ENCODE results near the gene RALGDS.
A peak's percentile ranks its signal among the peaks of the same experiment; 100 is the strongest.

The RALGDS gene

DNA sequence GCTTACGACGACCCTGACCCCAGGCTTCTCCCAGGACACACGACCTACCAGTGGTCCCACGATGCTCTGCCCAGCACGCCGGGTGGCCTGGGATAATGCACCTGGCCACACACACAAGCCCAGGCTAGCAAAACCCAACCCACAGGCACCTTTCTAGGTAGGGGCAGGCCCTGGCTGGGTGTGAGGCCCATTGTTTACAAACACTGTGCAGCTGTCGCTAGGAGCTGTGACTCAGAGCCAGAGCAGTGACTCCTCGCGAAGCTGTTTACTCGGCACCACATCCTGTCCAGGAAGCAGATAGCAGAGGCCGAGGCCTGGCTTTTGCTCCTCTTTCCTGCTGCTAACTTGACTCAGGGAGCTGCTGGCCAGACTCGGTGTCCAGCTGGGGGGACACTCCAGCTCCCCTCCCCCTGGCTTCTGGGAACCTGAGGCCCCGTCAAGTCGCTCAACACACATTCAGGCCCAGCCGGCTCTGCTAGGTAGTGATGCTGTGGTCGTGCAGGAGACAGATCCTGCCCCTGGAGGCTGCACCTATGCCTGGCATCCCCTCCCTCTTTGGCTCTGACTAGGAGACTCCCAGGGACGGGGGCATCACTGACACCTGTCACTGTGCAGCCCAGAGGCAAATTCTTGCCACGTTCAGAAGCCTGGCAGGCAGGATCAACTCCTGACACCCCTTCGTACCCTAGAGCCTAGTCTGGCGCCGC lies 12.8 kb upstream of the RALGDS start:
- DNase-seq = peak; percentile 22

DNA sequence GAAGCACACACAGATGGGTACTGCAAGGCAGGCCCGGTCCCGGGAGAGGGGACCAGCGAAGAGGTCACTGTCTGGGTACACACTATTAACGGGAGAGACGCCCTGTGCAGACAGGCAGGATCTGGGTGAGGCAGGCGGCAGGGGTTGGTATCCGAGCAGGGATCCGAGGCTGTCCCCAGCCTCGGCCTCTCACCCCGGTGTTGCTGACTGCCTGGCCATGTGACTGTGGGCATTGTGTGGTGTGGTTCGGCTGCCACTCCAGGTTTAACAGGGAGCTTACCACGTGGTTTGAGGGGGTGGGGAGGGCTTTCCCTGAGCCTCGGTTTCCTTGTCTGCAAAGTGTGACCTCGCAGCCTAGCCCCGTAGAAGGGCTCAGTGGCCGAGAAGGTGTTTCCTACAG lies 11.1 kb upstream of the RALGDS start:
- DNase-seq = no peak

DNA sequence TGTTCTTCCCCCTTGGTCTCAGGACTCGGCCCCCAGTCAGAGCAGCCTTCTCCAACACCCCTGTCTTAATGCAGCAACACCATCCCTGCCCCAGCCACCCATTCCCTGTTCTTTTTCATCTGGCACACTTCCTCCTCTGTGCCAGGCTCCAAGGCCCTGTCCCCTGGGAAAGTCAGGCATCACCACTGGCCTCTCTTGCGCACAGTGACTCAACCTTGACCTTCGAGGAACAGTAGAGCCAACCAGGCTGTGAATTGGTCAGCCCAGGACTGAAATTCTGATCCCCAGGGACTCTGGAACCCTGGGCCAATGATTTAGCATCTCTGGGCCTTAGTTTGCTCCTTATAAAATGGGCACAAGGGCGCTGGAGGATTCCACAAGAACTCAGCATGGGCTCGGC lies 10.5 kb upstream of the RALGDS start:
- DNase-seq = no peak

DNA sequence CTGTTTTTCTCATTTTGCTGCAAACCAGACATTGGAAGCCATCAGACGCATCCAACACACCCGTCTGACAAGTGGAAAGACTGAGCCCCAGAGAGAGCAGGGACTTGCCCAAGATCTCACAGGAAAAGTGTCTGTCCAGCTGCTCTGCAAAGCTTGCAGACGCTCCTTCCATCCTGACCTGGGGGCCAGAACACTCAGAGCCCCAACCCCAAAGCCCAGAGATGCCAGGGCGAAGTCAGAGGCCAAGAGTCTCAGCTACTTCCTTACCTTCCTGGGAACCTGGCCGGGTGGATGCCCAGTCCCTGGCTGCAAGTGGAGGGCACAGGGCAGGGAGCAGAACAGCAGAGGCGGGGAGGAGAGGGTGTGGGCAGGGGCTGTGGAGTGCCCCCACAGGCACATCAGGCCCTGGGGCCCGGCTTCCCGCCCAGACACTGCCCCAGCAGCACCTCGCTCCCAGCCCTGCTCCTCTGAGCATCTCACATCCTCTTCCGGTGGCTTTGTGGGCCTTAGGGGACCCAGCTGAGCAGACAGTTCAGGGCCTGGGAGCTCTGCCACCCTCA lies 9.7 kb upstream of the RALGDS start:
- DNase-seq = no peak

DNA sequence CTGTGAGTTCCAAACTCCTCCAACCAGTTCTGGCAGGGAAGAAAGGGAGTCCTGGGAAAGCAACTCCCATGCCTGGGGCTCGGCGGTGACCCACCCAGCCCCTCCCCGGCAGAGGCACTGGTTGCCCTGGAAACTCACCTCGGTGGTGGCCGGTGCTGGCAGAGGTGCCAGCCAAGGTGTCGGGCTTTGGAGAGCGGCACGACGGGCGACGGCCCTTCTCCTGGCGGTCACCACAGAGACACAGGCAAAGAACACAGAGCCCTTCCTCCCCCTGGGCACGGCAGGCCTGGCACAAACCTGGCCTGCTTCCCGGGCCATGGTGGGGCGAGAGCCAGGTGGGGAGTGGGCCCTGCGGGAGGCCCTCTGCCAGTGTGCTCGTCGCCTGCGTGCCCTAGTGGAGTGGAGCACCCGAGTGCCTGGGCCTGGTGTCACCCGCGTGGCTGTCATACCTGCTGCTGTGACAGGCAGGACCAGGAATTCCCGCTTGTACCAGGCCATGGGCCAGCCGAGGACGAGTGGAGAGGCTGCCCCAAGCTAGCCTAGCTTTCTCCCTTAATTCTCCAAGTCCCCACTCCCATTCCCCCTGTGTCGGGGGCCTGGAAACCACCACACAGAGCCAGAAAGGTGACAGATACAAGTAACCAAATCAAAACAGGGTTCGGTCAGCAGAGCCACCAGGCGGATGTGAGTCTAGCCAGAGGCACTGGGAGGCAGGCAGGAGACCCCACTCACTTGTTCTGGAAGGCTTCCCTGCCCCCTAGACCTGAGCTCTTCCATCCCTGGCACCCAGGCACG lies 8.2 kb upstream of the RALGDS start:
- DNase-seq = no peak

DNA sequence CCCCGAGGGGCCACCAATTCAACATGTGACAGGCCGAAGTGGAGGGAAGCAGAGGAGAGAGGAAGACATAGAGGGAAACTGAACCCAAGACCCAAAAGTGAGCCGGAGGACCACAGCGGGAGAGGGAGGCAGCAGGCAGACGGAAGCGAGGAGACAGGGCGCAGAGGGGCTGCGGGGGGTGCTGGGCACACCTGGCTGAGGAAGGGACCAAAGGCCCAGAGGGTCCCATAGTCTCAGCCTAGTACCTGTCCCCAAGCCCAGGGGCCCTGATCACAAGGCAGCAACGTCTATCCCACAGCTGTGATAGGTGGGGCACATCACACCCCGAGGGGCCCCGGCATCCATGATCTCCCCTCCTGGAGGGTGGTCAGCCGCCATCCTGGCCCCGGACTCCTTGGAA lies 7.1 kb upstream of the RALGDS start:
- no peak for DNase-seq

DNA sequence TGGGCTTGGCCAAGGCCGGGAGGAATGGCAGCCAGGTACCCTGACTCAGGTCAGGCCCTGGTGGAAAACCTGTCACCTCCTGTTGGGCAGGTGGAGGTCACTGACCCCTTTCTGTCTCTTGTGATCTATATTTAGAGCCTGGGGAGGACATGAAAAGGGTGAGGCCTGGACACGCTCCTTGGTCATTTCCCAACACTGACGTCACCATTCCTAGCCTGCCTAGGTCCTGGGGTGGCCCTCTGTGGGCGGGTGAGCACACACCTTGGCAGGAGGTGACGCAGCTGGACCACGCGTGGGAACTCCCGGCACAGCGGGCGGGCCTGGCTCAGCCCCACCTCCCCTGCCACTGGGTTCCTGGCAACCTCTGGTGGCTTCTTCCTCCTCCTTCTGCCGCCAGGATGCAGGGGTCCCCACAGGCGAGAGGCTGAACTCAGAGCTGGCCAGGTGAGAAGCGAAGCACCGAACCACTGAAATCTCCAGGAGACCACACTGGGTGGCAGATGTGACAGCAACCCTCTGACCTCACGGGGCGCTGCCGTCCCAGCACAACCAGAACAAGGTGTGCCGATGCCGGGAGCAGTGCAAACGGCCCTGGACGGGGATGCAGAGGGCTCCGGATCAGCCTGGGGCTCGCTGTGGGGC lies 6.4 kb upstream of the RALGDS start:
- DNase-seq = no peak

DNA sequence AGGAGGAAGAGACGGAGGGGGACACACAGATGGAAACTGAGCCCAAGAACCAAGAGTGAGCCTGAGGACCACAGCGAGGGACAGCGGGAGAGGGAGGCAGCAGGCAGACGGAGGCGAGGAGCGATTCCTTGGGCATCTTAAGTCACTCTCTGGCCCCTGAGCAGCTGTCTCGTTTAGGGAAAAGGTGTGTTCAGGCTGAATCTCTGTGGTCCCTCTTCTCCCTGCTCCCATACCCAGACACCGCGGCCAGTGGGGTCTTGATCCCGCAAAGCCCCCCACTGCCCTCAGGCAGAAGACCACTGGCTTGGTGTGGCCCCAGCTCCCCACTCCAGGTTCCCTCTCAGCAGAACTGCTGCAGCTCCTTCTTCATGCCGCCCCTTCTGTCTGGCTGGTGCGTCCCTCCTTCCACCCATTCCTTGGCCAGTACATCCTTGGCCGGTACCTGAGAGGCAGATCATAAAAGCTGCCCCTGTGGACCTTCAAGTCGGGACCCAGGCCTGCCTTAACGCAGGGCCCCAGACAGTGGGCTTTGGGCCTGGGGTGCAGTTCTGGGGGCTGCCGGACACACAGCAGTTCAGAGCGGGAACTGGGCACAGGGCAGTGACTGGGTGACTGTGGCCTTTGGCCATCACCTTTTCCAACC lies 5.8 kb upstream of the RALGDS start:
- DNase-seq = no peak

DNA sequence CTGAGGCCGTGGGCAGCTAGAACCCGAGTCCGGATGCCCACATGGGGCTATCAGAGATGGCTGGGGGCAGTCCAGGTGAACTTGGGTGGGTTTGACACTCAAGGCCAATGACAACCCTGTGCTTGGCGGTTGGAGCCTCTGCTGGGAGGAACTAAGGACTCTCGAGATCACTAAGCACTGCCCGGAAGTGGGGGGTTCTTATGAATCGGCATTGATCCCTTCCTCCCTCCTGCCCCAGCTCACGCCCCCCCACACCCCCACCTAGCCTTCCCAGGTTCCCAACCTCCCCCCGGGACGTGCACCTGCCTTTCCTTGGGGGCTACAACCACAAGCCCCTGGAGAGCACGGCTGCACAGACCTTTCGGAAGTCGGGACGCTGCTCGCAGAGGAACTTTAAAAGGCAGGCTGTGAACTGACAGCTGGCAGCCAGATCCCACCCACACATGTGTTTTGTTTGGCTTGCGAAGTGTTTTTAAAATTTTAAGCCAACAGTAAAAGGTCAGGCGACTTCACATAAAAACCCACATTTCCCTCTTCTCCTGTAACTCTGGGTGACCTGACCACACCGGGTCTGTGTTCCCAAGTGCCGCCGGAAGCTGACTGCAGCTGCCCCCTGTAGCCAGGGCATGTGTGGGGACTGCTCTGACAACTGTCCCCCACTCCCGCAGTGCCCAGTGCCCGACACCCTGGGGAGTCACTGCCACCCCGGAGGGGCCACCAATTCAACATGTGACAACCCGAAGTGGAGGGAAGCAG lies 5.1 kb upstream of the RALGDS start:
- DNase-seq = peak; percentile 20

DNA sequence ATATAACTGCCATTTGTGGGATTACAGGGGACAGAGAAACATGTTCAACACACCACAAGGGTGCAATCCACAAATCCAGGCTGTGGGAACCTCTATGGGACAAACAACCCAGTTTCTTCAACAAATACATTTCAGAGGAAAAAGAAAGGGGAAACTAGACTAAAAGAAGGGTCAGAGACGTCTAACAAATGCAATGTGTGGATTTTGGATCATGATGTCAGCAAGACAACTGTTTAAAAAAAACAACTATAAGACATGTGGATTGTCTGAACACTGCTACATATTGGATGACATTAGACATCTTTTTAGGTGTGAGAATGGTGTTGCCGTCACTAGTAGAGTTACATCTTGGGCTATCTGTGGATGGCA lies 3.9 kb upstream of the RALGDS start:
- DNase-seq = no peak

DNA sequence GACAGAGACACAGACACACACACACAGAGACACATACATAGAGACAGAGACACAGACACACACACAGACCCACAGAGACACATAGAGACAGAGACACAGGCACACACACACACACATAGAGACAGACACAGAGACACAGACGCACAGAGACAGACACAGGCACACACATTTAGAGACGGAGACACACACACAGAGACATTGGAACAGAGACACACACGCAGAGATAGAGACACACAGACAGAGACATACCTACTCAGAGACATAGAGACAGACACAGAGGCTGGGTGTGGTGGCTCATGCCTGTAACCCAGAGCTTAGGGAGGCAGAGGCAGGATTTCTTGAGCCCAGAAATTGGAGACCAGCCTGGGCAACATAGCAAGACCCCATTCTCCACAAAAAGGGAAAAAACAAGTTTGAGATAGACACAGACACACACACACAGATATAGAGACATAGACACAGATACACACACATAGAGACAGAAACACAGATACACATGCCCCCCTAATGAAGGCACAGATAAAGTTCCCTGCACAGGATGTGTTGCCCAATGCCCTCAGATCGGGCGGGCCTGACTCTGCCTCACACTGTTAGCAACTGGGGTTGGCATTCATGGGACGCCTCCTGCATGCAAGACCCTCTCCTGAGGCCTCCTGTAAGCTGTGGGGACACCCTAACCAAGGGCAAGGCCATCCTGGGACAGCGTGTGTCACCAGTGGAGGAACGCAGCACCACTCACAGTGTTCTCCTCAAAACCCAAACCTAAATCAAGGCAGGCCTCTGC lies 3.3 kb upstream of the RALGDS start:
- DNase-seq = no peak

DNA sequence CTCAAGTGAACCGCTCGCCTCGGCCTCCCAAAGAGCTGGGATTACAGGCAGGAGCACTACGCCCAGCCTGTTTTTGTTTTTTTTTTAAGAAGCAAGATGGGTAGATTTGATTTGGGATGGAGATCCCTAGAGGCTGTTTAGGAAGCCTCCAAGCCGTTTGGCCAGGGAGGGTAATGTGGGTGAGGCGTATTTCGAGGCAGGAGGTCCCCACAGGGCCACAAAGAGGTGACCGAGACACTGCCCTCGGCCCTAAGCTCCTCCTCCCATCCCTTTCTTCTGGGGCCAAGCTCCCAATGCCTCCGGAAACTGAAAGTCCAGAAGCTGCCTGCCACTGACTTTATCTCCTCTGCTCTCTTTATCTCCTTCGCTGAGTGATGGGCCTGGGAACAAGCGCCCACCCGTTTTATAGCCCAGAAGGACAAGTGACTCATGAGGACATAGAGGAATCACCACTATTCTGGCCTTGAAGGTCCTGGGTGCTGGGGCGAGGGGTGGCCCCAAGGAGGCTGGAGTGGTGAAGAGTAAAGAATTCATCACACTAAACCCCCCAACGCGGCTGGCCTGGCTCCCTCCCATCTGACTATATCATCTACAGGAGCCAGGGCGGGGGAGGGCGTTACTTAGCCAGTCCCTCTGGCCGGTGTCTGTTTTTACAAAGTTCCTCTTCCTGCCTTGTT lies 2.0 kb upstream of the RALGDS start:
- no peak for DNase-seq

DNA sequence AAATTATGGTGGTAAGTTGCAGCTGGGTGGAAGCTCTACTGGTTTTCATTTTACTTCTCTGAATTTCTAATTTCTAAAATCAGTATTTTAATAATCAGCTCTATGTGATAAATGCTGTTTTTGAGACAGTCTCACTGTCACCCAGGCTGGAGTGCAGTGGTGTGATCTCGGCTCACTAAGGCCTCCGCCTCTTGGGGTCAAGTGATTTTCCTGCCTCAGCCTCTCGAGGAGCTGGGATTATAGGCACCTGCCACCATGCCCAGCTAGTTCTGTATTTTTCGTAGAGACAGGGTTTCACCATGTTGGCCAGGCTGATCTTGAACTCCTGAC lies 1.5 kb upstream of the RALGDS start:
- DNase-seq = no peak

DNA sequence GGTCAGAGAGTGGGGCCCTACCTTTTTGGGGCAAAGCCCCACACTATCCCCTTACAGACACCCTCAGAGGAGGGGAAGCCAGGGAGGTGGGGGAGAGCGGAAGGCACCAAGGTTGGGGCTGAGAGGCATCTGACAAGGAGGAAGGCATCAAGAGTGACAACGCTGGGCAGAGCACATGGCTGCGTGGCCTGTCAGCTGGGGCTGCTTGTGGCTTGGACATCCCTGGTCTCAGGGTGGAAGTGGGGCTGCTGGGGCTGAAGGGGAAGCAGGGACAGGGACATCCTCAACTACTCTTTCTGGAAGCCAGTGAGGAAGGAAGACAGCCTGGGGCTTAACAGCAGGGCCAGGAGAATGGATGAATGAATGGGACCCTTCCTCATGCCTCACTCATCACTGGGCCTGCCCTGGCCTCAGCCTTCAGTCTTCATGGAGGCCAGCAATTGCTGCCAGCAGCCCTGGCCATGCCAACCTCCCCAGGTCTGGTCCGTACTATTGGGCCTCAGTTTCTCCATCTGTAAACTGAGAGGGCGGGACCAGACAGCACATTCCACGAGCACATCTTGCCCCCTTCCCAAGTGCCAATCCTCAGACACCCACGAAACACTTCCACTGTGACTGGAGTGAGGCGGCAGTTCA lies 993 bp upstream of the RALGDS start:
- no peak for DNase-seq

DNA sequence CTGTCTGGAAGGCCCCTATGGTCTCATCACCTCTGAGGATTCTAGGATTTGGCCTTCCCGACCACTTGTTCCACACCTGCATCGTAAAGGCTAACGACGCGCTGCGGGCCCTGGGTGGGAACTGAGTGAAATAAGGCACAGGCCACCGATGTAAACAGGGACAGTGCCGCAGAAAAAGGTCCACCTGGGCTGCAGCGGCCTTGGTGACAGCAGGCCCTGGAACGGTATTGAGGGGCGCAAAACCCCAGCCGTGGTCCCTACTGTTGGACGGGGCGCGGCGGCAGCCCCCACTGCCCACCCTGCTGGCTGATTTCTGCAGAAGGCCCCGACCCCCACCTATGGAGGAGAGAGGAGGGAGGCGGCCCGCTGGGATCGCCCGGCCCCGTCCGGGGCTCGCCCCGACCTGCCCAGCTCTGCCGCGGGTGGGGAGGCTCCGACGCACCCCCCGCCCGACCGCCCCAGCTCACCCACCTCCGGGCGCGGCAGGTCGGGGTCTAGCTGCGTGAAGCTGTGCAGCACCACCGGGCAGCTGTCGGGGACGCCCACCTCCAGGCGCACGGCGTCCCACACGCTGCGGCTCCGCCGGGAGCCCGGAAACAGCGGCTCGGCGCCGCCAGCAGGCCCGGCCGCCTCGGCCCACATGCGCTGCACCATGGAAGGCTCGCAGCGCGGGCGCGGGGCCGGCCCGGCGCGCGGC lies 391 bp downstream of the RALGDS start:
- peak; percentile 45 for DNase-seq

DNA sequence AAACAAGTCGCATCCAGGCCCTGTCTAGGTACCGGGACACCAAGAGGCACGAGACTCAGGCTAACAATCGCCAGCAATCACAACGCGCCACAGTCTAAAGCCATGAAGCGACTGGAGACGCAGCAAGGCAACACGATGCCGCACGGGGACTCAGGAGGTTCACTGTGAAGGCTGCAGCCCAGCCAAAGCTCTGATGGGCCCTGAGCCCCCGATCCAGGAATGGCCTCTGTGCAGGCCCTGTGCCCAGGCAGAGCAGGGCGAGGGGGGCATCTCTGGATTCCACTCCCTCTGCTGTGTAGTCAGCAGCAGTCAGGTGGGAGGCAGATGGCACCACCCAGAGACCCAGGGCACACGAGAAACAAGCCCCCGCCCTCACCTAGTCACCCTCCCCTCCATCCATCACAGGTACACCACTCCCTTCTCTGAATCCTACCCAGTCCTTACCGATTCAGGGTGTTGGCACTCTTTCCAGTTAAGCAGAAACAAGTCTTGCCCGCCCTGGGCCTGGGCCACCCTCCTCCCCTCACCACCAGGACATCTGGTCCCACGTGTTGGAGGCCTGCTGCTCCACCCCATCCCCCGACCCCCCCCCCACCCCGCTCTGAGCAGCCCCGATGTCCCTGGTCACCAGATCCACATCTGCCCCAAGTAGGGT lies 1.1 kb downstream of the RALGDS start:
- DNase-seq = peak; percentile 55

DNA sequence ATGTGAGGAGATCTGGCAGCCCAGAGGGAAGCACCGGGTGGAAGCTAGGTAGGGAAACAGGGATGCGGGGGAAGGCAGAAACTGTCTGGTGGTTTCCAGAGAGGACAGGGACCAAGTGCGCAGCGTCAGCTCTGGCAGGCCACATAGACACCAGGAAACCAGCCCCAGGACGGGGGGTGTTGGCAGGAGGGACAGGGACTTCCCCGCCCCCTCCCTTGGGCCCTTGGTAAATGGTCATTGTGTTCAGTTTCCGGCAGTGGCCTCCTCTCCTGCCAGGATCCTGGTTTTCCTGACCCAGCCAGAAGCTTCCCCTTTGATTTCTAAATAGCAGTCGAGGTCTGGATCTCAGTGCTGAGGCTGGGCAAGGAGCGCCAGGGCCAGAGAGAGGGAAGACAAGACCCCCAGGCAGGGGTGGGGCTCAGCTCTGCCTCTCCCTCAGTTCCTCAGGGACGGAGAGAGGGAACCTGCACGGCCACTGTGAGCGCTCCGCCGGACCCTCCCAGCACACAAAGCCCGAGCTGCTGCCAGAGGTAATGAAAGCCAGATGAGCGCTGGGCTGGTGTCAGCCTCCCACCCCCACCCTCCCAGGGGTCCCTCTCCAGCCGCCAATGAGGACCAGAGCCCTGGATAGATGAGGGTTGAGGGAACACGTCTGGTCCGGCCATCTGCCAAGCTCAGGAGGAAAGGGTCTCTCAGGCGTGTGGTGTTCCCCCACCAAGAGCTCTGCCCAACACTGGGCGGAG lies 1.8 kb downstream of the RALGDS start:
- peak; percentile 53 for DNase-seq

DNA sequence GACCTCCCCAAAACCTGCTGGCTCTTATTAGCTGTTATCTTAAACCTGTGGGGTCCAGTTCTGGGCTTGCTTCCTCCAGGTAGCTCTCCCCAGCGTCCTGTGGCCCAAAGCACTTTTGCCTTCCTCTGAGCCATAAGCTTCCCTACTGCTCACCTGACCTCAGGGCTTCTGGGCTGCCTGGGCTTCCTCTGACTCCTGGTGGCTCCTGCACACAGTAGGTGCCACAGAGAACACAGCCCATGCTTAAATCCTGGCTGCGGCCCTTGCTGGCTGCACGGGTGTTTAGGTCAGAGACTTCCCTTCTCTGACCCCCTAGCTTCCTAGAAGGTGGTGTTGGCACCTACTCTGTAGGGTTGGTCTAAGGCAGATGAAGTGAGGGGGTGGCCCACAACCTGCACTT lies 2.5 kb downstream of the RALGDS start:
- no peak for DNase-seq

DNA sequence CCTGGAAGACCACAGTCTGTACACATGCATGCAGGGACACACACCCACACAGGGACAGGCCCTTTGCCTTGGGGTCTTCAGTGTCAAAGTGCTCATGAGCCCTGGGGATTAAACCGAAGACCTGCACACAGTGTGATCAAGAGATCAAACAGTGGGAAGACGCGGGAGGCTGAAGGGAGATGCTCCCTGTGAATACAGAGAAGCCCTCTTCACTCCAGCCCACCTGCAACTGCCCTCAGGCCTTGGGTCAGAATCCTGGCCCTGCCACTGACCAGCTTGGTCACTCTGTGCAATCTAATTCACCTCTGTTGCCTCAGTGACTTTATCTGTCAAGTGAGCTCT lies 2.9 kb downstream of the RALGDS start:
- no peak for DNase-seq

Data from NCI-H1694 treated with DMSO at 0.1 percent for 48 hours (cell line).